Choroid plexus epithelial cell (primary cell): ENCODE measurements around the gene ABHD16B.

Experiments used
- DNase-seq: peaks from one replicate; pipeline ENCODE4 v3.0.0-alpha.2; 2010; ENCODE audit warnings: low read depth
- H3K4me3 ChIP-seq: 2 replicates; pipeline ENCODE4 v1.5.1; 2011; ENCODE audit warnings: low read depth, mild to moderate bottlenecking, control low read depth, low read length, moderate library complexity
- CTCF ChIP-seq: conservative IDR thresholded peaks from 2 replicates; pipeline ENCODE4 v1.5.1; 2011; ENCODE audit warnings: low read depth, mild to moderate bottlenecking, control low read depth, inconsistent platforms, low read length, moderate library complexity

The ABHD16B gene

GRCh38 chr20:63823691-63824311 lies 37.5 kb upstream of the ABHD16B start:
- no peak overlapping the region for H3K4me3 ChIP-seq
- DNase-seq = peak; percentile 37
- no peak for TF ChIP-seq CTCF

- no peak for DNase-seq
- no peak for TF ChIP-seq CTCF
- H3K4me3 ChIP-seq = no peak overlapping the region
Observed at GRCh38 chr20:63825331-63826118, 35.8 kb upstream of the ABHD16B start.

GRCh38 chr20:63826753-63827152 lies 34.5 kb upstream of the ABHD16B start:
- H3K4me3 ChIP-seq = peak overlapping the region; percentile 5
- DNase-seq = no peak
- TF ChIP-seq CTCF = no peak

- DNase-seq = no peak
- peak overlapping the region; percentile 63 for H3K4me3 ChIP-seq
- no peak for TF ChIP-seq CTCF
Observed at GRCh38 chr20:63828124-63828523, 33.2 kb upstream of the ABHD16B start.

GRCh38 chr20:63828545-63828944 lies 32.8 kb upstream of the ABHD16B start:
- peak overlapping the region; percentile 63 for H3K4me3 ChIP-seq
- DNase-seq = no peak
- no peak for TF ChIP-seq CTCF

- DNase-seq = no peak
- peak overlapping the region; percentile 63 for H3K4me3 ChIP-seq
- no peak for TF ChIP-seq CTCF
Observed at GRCh38 chr20:63828951-63829350, 32.3 kb upstream of the ABHD16B start.

- TF ChIP-seq CTCF = no peak
- H3K4me3 ChIP-seq = peak overlapping the region; percentile 63
- peak; percentile 55 for DNase-seq
Observed at GRCh38 chr20:63829603-63829944, 31.7 kb upstream of the ABHD16B start.
